ENCODE measurements around the gene LARGE2. TPM values are rescaled to one million over a fixed set of nuclear protein-coding genes. Genes with fewer than 3 reads are reported as not detected.

The LARGE2 gene
- total RNA-seq (2014; rRNA removed; shearing (Covaris generic)), result 0.08 and 0.60 TPM in 2 replicates
- total RNA-seq (2022), result 1.00 and 1.3 TPM in 2 replicates
- Bru-seq, nascent RNA, result percentile 17 among the genes with signal in this experiment
- BruChase-seq, experiment 1, labeled RNA remaining after a 6-hour chase, result percentile 23 among the genes with signal in this experiment
- percentile 22 among the genes with signal in this experiment for BruChase-seq, experiment 2, labeled RNA remaining after a 2-hour chase
- long read RNA-seq, partial matches to known transcripts, result 1 of 1 reads
- long read RNA-seq, other reads (novel, unspliced or antisense), result 0 of 1 reads

- peak within 1 kb of the TSS; percentile 51 for H3K4me2 ChIP-seq (ENCODE audit: low read length)
- no peak for DNase-seq (ENCODE audit: low spot score)
- no peaks in the 10 kb centered on the region for H3K9me3 ChIP-seq (ENCODE audit: low read length)
- intact Hi-C loops (cut with micrococcal nuclease; ENCODE audit: unreplicated experiment), result no loop called here
- no peak for TF ChIP-seq EZH2phosphoT487 (IDR thresholded peaks at IDR 0.05; ENCODE audit: borderline replicate concordance, low read depth, low read length)
- TF ChIP-seq CTCF (conservative IDR thresholded peaks at IDR 0.05; ENCODE audit: low read length), result no peak
- no peaks in the 10 kb centered on the region for H4K20me1 ChIP-seq (ENCODE audit: insufficient read depth, low read length)
- POLR2A ChIA-PET, result no interaction called here
- peak within 1 kb of the TSS; percentile 36 for H3K4me3 ChIP-seq (ENCODE audit: low read depth, low read length, poor library complexity, severe bottlenecking)
- H3K9me2 ChIP-seq (ENCODE audit: insufficient read depth, low read length), result no peaks in the 10 kb centered on the region
- no TSS peak for BruUV-seq (replicated peaks)
- no peak within 1 kb of the TSS for H3K27ac ChIP-seq (ENCODE audit: low read depth, low read length, poor library complexity, severe bottlenecking)
- H3K36me3 ChIP-seq (ENCODE audit: insufficient read depth, low read length), result no peaks in the 10 kb centered on the region
- no peaks in the 10 kb centered on the region for H3K79me2 ChIP-seq (ENCODE audit: insufficient read depth, low read depth, low read length)
- CTCF ChIA-PET (ENCODE audit: unreplicated experiment), result no interaction called here
- H3K4me1 ChIP-seq (ENCODE audit: insufficient read depth, low read length, poor library complexity, severe bottlenecking), result peaks cover 44% of the 10 kb centered on the region
- H2AFZ ChIP-seq (ENCODE audit: low read length), result peak within 1 kb of the TSS; percentile 55; the same call in 1 of the 2 replicates
Measured at GRCh38 chr11:45922425-45923082, at the start of gene LARGE2. Gene LARGE2 (plus strand): TSS chr11:45922656. CDS start chr11:45922883, 227 bp downstream.

GRCh38 chr11:45876401-45876800, 46.1 kb upstream of the LARGE2 start:
- Histone ChIP-seq H3K36me3 (ENCODE audit: insufficient read depth, low read length) (peaks cover 27% of the 10 kb centered on the region), H3K9me2 (ENCODE audit: insufficient read depth, low read length) (no peaks in the 10 kb centered on the region), H3K79me2 (ENCODE audit: insufficient read depth, low read depth, low read length) (no peaks in the 10 kb centered on the region), H3K4me3 (ENCODE audit: low read depth, low read length, poor library complexity, severe bottlenecking) (no peak overlapping the region), H3K4me1 (ENCODE audit: insufficient read depth, low read length, poor library complexity, severe bottlenecking) (no peaks in the 10 kb centered on the region), H3K27ac (ENCODE audit: low read depth, low read length, poor library complexity, severe bottlenecking) (no peak overlapping the region), H4K20me1 (ENCODE audit: insufficient read depth, low read length) (no peaks in the 10 kb centered on the region), H2AFZ (ENCODE audit: low read length) (no peak overlapping the region), H3K4me2 (ENCODE audit: low read length) (no peak overlapping the region), H3K9me3 (ENCODE audit: low read length) (no peaks in the 10 kb centered on the region)
- intact Hi-C loops (cut with micrococcal nuclease; ENCODE audit: unreplicated experiment), result no loop called here
- CTCF ChIA-PET (ENCODE audit: unreplicated experiment), result interaction anchor here (1.0 kb wide), 1 partner anchor 20 kb away, joined by 3 read pairs; no protein-coding TSS in a partner anchor
- BruUV-seq (replicated peaks), result no TSS peak
- TF ChIP-seq CTCF (conservative IDR thresholded peaks at IDR 0.05; ENCODE audit: low read length) (no peak), EZH2phosphoT487 (IDR thresholded peaks at IDR 0.05; ENCODE audit: borderline replicate concordance, low read depth, low read length) (no peak)
- no peak for DNase-seq (ENCODE audit: low spot score)
- POLR2A ChIA-PET, result interaction anchor here (1.0 kb wide), 1 partner anchor 14 kb away, joined by 4 read pairs; no protein-coding TSS in a partner anchor

GRCh38 chr11:45877221-45877620, 45.2 kb upstream of the LARGE2 start:
- Histone ChIP-seq H2AFZ (ENCODE audit: low read length) (no peak overlapping the region), H3K4me1 (ENCODE audit: insufficient read depth, low read length, poor library complexity, severe bottlenecking) (no peaks in the 10 kb centered on the region), H3K9me2 (ENCODE audit: insufficient read depth, low read length) (no peaks in the 10 kb centered on the region), H4K20me1 (ENCODE audit: insufficient read depth, low read length) (no peaks in the 10 kb centered on the region), H3K9me3 (ENCODE audit: low read length) (no peaks in the 10 kb centered on the region), H3K4me2 (ENCODE audit: low read length) (no peak overlapping the region), H3K4me3 (ENCODE audit: low read depth, low read length, poor library complexity, severe bottlenecking) (no peak overlapping the region), H3K79me2 (ENCODE audit: insufficient read depth, low read depth, low read length) (no peaks in the 10 kb centered on the region), H3K36me3 (ENCODE audit: insufficient read depth, low read length) (peaks cover 18% of the 10 kb centered on the region; the same call in 1 of the 2 replicates), H3K27ac (ENCODE audit: low read depth, low read length, poor library complexity, severe bottlenecking) (no peak overlapping the region)
- CTCF ChIA-PET (ENCODE audit: unreplicated experiment), result no interaction called here
- BruUV-seq (replicated peaks), result no TSS peak
- POLR2A ChIA-PET, result no interaction called here
- intact Hi-C loops (cut with micrococcal nuclease; ENCODE audit: unreplicated experiment), result no loop called here
- TF ChIP-seq EZH2phosphoT487 (IDR thresholded peaks at IDR 0.05; ENCODE audit: borderline replicate concordance, low read depth, low read length), result no peak
- TF ChIP-seq CTCF (conservative IDR thresholded peaks at IDR 0.05; ENCODE audit: low read length), result no peak
- DNase-seq (ENCODE audit: low spot score), result no peak

All from OCI-LY7 (cell line).